HG02973 (cell line): ENCODE measurements around the gene SMPDL3A.
"Not testable (repeated sequence)": the region's sequence is repeated elsewhere in the genome, so short reads cannot be mapped to it uniquely, and the experiment has no call there.

Experiments
- ATAC-seq: cut with Tn5 transposase; IDR thresholded peaks from one replicate; pipeline ENCODE4 v1.9.1; 2021; ENCODE audit warnings: moderate library complexity; ENCODE audit not compliant: unreplicated experiment

The SMPDL3A gene

GRCh38 chr6:122789182-122790027, at the start of gene SMPDL3A:
TSS of gene SMPDL3A (plus strand) at chr6:122789258. CDS start at chr6:122789347, 89 bp downstream.
- ATAC-seq = peak; percentile 62

- ATAC-seq = no peak
Measured at GRCh38 chr6:122740091-122740490, 49.0 kb upstream of the SMPDL3A start.

- no peak for ATAC-seq
Measured at GRCh38 chr6:122740936-122741335, 48.1 kb upstream of the SMPDL3A start.

- not testable (repeated sequence) for ATAC-seq
Measured at GRCh38 chr6:122744247-122744646, 44.8 kb upstream of the SMPDL3A start.

GRCh38 chr6:122744856-122745255, 44.2 kb upstream of the SMPDL3A start:
- not testable (repeated sequence) for ATAC-seq

GRCh38 chr6:122746688-122747087, 42.4 kb upstream of the SMPDL3A start:
- no peak for ATAC-seq

GRCh38 chr6:122747573-122747972, 41.5 kb upstream of the SMPDL3A start:
- ATAC-seq = no peak

- ATAC-seq = not testable (repeated sequence)
Measured at GRCh38 chr6:122748945-122749344, 40.1 kb upstream of the SMPDL3A start.

GRCh38 chr6:122749451-122750050, 39.5 kb upstream of the SMPDL3A start:
- ATAC-seq = no peak

- peak; percentile 83 for ATAC-seq
Measured at GRCh38 chr6:122751326-122751725, 37.7 kb upstream of the SMPDL3A start.

GRCh38 chr6:122752459-122752858, 36.6 kb upstream of the SMPDL3A start:
- no peak for ATAC-seq

GRCh38 chr6:122753000-122753687, 35.9 kb upstream of the SMPDL3A start:
- ATAC-seq = no peak

- ATAC-seq = no peak
Measured at GRCh38 chr6:122753688-122754056, 35.4 kb upstream of the SMPDL3A start.

GRCh38 chr6:122754191-122754731, 34.8 kb upstream of the SMPDL3A start:
- no peak for ATAC-seq

GRCh38 chr6:122755901-122756300, 33.2 kb upstream of the SMPDL3A start:
- no peak for ATAC-seq

GRCh38 chr6:122758927-122759334, 30.1 kb upstream of the SMPDL3A start:
- peak; percentile 100 for ATAC-seq

GRCh38 chr6:122760330-122760729, 28.7 kb upstream of the SMPDL3A start:
- ATAC-seq = no peak

GRCh38 chr6:122766256-122766655, 22.8 kb upstream of the SMPDL3A start:
- no peak for ATAC-seq

GRCh38 chr6:122770835-122771601, 18.0 kb upstream of the SMPDL3A start:
- ATAC-seq = no peak

- no peak for ATAC-seq
Measured at GRCh38 chr6:122772724-122773415, 16.2 kb upstream of the SMPDL3A start.
